CD1c-positive myeloid dendritic cell (primary cell): ENCODE measurements around the gene CD276.

ENCODE experiments used
- DNase-seq: peaks from one replicate; pipeline ENCODE4 v3.0.0-alpha.2; 2016; ENCODE audit errors: extremely low spot score

The CD276 gene

GRCh38 chr15:73747847-73748590 is 63.8 kb downstream of the CD276 start:
- no peak for DNase-seq

- no peak for DNase-seq
Observed at GRCh38 chr15:73748730-73749129, 64.5 kb downstream of the CD276 start.

DNA sequence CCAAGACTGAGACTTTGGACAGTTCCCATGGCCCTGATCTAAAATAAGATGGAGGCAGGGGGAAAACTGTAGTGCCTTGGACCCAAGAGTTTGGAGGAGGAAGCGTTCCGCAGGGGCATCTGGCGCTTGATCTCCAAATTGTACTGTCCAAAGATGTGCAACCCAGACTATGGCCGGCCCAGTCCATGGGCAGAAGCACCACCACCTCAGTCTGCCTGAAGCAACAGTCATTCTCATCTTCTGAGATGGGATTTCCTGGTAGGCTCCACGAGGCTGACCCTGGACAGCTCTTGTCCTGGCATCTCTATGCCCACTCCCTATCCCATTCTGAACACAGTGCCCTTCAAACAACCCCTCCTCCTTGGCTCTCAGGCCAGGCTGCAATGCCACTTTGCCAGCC is 65.3 kb downstream of the CD276 start:
- no peak for DNase-seq

DNA sequence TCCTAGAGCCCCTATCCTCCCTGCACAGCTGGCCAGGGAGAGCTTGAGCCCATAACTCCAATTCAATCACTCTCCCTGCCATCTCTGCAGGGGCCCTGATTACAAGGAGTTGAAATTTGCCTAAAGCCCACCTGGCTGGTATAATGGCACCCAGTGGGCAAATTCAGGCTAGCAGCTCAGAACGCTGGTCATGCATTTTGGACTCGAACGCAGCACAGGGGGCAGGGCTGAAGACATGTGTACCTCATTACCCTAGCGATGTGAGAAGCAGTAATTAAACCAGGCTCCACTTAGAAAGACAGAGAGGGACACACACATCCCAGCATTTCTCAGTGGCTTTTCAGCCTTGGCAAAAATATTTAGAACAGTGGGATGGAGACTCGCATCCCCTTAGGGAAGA is 65.8 kb downstream of the CD276 start:
- no peak for DNase-seq

DNA sequence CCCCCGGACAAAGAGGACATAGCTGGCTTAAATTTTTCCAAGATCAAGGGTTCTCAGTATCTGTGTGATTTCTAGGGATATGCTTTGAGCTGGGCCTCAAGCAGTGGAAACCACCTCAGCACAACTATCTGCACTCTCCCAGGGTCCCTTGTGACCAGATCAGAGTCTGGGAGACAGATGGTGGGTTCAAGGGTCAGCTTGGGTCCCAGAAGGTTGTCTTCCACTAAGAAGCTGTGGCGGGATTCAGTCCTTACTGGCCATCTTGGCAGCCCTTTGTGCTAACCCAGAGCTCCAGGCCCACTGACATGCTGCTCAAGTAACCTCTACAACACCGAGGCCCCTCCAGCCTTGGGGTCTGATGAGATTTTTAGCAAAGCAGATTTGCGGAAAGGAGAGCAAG is 66.3 kb downstream of the CD276 start:
- no peak for DNase-seq

- DNase-seq = no peak
Observed at GRCh38 chr15:73750951-73751350, 66.8 kb downstream of the CD276 start.

DNA sequence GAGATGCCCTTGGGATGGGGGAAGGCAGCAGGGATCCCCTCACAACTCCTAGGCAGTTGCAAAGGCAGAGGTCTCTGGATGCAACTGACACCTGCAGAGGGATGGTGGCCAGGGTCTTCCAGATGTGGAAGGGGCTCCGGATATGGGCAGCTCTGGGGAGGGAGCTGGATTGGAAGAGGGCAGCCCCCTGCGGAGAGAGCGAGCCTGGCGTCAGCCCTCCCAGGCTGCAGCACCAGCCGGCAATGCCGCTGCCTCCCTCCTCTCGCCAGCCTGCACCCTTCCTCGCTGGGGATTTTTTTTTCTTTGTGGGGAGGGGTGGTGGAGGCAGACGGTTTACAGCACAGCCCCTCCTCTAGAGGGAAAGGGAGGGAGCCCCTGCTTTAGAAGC is 67.3 kb downstream of the CD276 start:
- no peak for DNase-seq

DNA sequence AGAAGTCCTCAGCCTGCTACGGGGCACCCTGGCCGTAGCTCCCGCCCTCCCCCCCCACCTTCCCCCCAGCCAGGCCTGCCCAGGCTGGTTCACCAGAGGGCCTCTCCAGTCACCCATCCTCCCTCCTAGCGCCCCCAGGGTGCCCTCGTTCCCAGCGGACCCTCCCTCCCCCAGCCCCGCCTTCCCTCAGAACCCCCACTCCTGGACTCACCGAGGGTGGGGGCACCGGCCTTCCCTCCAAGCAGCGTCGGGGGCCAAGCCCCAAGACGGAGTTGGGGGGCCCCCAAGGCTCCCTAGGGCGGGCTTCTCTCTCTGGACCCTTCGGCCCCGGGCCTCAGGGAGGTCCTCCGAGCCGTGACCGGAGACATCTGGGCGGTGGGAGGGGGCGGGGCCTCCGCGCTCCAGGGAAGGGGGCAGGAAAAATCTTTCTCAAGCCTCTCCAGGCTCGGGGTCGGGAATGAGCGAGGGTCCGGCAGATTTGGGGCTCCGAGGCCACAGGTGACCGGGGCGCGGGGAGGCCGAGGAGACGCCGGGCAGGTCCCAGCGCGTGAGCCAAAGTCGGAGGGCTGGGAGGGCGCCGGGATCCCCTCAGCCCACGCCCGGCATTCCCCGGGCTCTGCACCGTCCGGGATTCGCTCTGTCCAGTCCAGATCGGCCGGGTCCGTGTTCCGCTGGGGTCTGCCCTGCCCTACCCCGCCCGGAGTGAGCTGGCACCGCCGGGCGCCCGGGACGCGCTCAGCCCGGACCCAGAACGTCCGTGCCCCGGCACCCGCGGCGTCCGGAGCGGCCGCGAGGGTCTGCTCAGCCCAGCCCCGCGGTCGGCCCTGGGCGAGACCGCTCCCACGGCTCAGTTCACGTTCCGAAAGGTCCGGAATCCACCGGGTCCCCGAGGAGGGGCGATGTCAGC is 68.0 kb downstream of the CD276 start:
- DNase-seq = no peak

DNA sequence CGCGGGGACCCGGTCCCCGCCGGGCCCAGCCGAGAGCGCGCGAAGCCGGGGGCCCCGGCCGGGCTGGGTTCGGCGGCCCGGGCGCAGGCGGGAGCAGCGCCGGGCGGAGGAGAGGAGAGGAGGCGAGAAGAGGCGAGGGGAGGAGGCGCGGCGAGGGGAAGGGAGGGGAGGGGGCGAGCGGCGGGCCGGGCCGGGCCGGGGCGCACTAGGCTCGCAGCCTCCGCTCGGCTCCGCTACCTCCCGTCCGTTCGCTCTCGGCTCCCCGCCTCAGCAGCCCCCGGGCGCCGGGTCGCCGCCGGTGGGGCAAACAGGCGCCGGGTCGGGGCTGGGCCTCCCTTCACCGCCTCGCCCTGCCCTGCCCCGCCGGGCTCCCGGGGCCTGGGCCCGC is 68.6 kb downstream of the CD276 start:
- no peak for DNase-seq

GRCh38 chr15:73753250-73754130 is 69.3 kb downstream of the CD276 start, which contains the start of gene INSYN1:
INSYN1 (minus strand) TSS chr15:73753351; CDS start chr15:73751130, 2,221 bp downstream.
- peak; percentile 7 for DNase-seq

DNA sequence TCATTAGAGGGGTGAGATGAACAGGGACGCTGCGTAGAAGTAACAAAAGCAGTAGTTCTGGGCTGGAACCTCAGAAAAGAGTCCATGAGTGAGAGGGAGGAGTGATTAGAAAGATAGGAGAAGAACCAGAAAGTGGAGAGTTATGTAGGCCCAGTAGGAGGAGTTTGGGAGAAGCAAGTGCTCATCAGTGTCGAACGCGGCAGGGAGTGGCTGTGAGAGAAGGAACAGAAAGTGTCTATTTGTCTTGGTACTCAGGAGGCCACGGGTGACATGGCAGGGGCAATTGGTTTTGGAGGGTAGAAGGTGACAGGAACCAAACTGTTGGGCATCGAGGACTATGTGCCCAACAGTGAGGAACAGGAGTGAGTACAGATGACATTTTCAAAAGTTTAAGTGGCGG is 70.3 kb downstream of the CD276 start:
- no peak for DNase-seq

DNA sequence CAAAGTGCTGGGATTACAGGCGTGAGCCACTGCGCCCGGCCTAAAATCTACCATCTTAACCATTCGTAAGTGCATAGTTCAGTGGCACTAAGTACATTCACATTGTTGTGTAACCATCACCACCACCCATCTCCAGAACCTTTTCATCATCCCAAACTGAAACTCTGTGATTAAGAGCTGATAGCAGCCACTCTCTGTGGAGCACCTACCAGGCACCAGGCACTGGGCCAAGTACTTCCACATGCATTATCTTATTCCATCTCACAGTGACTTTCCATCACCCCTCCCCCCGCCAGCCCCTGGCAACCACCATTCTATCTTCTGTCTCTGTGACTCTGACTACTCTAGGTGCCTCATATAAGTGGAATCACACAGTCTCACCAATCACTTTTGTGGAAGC is 71.3 kb downstream of the CD276 start:
- no peak for DNase-seq

DNA sequence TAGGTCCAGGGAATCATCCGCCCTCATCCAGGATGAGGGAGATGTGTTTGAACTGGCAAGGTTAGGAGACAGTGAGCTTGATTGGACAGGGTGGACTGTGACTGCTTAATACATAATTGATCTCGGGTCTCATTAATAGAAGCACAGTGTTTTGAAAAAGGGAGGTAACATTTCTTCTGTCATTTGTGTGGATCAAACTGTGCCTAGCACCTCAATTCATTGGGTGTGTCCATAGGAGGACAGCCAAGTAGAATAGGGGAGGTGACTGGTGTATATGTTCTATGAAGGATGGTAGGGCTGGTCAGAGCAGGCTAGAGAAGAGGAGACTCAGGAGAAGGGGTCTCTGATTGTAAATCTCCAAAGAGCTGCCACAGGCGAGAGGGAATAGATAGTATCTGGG is 71.8 kb downstream of the CD276 start:
- no peak for DNase-seq

DNA sequence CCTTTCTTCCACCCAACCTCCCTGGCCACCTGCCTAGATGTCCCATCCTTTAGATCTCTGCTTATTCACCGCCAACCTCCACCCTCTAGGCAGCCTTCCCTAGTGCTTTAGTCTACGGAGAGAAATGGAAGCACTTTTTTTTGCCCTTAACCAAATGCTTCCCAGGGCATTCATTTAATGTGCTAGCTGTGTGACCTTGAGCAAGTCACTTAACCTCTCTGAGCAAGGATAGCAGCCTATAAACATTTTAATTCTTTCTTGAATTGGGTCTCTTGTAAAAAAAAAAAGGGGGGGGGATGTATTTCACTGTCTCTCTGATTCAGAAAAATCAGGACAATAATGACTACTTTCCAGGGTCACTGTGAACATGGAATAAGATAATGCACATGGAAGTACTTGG is 72.2 kb downstream of the CD276 start:
- no peak for DNase-seq

DNA sequence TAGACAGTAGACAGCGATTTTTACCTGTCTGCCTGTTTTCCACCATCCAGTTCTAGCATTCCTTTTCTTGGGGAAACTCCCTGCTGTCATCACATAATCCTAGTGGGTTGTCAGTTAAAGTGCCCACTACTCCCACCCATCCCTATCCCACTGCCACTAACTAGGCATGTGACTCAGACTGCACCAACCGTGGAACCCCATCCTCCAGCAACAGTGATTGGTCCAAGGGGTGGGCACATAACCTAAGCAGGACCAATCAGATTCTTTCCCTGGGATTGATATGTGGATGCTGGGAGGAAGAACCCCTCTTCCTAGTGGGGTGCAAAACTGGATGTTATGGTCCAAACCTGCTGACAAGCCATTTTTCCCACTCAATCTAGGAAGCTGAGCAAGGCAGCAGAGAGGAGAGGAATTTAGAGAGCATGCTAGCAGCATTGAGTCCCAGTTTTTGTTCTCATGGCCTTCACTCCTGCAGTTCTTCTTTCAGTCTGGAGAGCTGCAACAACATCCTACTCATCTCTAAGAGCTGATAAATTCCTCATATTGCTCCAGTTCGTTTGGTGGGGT is 72.8 kb downstream of the CD276 start:
- no peak for DNase-seq

GRCh38 chr15:73757571-73757970 is 73.4 kb downstream of the CD276 start:
- DNase-seq = no peak

GRCh38 chr15:73758461-73758860 is 74.3 kb downstream of the CD276 start:
- DNase-seq = peak; percentile 31

DNA sequence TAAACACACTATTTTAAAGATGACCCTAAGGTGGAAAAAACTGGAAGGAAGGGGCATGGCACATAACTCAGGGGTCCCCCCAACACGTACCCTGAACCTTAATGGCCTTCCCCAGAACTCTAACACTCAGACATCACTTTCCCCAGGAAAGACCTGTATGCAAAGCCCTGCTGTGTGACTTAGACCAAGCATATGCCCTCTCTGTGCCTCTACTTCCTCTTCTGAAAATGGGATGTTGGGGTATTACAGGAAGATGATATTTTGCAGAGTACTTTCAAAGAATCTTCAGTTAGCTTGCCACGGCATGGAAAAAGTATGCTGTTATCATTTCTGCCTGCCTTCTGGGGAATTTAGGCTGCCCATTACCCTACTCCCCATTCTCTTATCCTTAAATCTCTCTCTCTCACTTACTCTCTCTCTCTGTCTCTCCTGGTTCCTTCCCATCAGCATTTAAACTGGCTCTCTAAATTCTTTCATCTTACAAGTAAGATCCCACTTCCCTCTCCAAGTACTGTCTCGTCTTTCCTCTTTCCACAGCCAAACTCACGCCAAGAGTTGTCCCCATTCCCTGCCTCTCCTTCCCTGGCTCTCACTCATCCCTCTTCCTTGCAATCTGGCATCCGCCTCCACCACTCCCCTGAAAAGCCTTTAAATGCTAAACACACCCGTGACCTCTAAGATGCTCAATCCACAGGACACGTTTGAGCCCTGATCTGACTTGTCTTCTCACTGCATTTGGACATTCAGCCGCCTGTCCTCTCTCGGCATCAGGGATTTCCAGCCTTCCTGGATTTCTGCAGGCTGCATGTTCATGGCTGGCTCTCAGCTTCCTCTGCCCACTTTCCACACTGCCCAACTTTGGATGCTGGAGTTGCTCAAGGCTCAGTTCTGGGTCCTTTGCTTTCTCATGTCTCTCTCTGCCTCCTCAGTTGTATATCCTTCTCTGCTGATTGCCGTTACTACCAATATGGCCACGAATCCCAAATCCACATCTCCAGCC is 76.4 kb downstream of the CD276 start:
- DNase-seq = no peak

GRCh38 chr15:73763931-73764330 is 79.7 kb downstream of the CD276 start:
- no peak for DNase-seq
